Nucleus accumbens (tissue), 56 donors: ENCODE data around the gene PRKAR1B.

ENCODE experiments used
- DNase-seq, 56 donors: peaks; one replicate each; lab custom pipeline; 2025; lab: John Stamatoyannopoulos, UW

PRKAR1B gene

DNA sequence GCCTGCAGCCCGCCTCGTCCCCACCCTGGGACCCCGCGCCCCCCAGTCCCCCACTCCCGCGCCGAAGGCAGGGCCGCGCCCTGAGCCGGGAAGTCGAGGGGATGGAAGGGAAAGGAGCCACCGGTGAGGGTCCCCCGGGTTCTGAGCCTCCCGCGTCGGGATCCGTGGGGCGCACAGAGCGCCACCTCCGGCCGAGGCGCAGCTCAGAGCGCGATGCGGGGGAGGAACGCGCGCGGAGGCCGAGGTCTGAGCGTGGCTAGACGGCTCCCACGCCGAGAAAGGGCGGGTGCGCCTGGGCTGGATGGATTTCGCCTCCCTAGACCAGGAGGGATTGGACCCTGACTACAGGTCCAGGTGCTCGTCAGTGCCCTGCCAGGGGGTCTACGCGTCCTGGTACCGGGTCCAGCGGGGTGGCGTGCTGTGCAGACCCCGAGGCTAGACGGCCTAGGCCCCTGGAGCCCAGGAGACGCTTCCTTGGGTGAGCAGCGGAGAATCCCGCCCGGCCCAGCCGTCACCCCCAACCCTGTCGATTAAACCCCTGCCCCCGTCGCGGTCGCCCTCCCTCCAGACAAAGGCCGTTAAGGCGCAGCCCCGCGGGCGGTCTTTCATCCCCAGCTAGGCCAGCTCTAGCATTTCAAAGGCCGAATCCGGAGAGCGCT lies 206.4 kb downstream of the PRKAR1B start:
- peak in 8 of 56 donors; percentile 21 to 51 (median 34) for DNase-seq

DNA sequence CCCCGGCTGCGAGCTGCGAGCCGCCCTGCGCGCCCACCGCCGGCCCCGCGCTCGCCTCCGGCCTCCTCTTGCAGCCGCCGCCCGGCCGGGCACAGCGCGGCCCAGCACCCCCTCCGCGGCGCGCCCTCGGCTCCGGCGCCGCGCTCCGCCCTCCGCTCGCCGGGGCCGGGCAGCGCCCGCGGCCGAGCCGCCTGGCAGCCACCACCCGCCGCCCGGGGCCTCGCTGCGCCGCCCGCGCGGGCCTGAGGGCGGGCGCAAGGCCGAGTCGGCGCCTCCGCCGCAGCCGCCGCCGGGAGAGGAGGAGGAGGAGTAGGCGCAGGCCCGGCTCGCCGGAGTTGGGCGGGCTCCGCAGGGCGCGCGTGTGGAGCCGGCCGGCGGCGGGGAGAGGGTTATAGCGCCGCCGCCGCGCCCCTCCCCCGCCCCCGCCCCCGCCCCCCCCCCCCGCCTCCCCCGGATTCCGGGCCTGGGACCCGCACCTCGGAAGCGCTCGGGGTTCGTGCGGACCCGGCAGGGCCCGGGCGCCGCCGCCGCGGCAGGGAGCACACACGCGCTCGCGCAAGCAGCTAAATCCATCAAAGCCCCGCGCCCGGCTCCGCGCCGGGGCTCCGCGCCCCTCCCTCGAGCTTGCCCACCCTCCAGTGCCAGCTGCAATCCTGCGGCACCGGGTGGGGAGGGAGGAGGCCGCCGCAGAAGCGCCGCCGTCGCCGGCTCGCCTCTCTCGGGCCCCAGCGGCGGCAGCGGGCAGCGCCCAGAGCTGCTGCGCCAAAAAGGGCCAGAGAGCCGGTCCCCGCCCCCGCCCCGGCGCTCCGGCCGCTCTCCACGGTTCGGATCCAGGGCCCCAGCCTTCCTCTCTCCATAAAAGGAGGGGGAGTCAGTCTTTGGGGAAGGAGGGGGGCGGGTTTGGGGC lies 207.3 kb downstream of the PRKAR1B start, which contains the start of gene PDGFA:
PDGFA (minus strand) TSS at position 363 of the 907 bp plus-strand sequence. CDS start 845 bp downstream, outside the sequence.
- peak in 41 of 56 donors; percentile 20 to 88 (median 57) for DNase-seq

DNA sequence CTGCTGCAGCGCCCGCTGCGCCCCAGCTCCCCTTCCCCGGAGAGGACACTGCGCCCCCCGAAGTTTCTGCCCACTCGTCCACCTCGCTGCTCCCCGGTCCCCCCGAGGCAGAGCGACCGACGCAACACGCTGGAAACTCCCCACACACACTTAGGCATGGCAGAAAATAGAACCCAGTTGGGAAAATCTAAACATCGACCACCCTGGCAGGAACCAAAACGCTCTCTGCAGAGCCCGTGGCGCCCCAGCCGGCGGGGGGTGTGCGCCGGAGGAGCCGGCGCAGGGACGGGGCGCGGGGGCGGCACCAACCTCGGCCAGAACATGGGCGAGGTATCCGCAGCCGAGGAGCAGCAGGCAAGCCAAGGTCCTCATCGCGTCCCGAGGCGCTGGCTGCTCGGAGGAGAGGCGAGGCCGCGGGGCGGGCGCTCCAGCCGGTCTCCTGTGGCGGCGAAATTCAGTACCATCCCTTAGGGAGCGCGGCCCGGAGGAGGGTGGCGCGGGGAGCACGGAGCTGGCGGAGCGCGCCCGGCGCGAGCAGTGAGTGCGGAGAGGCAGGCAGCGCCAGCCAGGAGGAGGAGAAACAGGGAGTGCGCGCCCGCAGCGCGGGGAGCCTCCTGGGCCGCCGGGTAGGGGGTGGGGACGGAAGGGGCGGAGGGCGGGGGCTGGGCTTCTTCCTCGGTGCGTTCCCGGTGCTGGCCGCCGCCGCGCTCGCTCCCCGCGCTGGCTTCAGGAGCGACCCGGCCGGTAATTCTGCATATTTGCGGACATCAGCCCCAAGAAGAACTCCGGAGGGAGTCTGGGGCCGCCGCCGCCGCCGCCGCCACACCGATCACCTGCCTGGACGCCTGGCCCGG lies 208.2 kb downstream of the PRKAR1B start:
- peak in 54 of 56 donors; percentile 47 to 90 (median 78) for DNase-seq

DNA sequence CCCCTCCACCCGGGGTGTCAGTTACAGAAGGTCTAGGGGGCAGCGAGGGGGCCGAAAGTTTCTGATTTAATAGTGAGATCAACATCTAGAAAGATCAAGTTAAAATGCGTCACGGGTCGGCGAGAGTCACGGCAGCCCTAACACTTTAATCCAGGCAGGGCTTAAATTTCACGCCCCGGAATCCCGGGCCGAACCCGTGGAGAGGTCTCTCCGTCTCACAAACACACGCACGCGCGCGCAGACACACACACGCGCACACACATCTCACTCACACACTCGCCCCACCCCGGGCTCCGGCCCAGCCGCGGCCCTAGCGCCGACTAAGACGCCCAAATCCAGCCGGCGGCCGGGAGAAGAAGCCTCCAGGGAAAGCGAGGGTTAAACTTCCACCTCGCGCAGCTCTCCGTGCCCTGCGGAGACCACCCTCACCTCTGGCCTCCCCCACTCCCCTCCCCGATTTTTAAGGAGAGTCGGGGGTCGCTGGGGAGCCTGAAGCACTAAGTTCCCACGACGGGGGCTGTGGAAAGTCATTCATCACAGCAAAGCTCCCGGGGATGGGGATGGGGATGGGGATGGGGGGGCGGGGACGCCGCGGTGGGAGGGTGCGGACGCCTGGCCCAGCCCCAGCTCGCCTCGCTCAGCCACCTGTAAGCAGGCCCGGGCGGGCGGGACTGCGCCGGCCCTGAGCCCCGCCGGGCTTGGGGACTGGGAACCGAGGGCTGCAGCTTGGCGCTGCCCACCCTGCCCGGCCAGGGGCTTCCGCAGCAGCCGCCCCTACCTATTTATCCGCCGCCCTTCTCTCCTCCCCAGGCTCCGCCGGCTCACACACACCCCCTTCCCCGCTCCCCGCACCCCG lies 209.1 kb downstream of the PRKAR1B start:
- peak in 48 of 56 donors; percentile 4 to 78 (median 49) for DNase-seq

DNA sequence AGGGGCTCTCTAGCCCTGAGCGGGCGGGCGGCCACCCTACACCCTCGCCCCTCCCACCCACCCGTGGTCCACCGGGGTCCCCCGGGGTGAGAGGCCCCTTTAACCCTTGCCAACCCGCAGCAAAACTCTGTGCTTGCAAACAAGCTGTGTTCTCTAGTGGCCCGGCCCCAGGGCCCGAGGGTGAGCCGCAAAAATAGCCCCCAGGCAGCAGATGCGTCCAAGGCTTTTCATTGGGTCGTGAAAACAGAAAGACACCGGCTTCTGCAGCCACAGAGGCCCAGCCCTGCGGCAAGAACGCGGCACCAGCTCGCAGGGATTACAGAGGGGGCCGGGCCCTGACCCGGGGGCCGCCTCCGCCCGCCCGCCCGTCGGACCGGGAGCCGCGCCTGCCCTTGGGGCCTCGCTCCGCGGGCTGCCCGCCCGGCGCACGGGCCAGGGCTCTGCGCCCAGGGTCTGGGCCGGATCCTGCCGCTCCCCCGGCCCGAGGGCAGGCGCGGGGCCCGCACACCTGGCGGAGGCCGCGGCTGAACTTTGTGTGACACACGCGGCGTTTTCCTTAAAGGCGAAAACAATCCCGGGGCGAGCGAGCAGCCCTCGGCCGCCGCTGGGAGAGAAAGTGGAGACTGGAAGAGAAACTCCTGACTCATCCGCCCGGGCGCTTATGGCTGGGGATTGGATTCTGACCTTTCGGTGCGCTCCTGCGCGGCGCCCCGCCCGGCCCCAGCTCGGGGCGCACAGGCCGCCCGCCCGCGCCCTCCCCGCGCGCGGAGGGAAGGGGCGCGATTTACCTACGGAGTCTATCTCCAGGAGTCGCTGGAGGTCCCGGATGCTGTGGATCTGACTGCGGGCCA lies 210.2 kb downstream of the PRKAR1B start:
- peak in 9 of 56 donors; percentile 12 to 63 (median 25) for DNase-seq

DNA sequence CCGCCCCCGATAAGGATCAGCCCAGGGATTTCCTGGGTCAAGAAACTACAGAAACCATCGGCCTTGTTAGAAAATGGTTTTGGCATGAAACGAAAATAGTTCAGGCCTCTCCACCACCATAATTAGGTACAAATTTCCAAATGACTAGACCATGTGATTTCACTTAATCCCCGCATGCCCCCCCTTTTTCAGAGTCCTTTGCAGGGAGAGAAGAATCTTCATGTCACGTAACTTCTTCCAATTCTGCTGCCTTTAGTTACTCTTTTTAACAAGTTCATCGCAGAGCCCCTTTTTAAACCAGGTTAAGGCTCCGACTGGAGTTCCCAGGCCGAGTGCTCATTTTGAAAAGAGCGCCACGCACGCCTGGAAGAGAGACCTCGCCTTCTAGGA lies 210.9 kb downstream of the PRKAR1B start:
- DNase-seq = no peak

DNA sequence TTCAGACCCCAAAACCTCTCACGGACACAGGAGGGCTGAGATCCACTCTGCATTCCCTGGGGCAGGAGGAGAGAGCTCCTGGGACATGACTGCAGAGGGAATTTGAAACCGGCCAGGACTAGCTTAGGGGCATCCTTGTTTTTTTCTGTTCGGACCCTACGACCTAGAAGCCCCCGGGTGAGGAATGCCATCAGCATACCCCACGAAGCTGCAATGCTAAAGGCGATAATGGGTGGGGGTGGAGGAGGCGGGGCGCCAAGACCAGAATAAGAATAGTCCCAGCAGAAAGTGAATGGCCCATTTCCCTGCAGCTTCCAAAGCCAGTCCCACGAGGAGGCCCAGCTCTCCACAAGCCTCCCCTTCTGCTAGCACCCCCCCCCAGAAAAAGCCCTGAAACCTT lies 211.5 kb downstream of the PRKAR1B start:
- no peak for DNase-seq

DNA sequence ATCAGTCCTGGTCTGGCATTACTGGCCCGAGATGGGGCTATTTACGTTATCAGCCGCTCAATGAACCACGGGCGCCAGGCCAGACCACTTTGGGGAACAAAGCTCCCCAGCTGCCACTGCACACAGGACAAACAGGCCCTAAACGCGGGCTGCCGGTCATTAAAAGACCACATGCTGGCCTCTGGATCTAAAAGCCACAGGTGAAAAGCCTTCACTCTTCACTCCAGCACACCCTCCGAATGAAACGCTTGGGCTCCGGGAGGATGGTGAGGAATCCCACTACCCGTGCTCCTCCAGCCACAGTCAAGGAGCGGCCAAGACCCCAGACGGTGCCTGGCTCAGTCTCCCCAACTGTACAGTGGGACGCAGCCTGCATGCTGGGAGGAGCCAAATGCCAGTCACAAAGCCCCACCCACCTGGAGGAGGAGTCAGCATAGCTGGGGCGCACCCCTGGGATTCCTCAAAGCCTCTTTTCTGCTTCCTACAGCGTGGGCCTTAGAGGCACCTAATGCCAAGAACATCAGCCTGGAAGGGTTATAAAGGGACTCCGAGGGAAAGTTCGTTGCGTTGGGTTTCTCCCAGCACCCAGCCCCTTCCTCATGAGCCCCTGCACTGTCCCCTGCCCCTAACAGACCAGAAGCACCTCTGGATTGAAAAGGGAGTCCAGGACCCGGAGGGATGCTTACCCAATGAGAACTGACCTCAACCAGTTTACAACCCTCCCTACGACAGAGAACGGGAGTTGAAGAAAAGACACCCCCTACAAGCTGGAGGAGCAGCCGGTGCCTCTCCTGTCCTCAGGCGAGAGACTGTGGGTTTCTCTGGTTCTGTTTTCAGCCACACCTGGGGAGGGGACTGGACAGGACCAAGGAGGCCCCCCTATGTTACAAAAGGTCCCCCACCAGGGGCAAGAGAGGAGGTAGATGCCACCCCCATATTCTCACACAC lies 212.2 kb downstream of the PRKAR1B start:
- peak in 42 of 56 donors; percentile 8 to 73 (median 42) for DNase-seq

DNA sequence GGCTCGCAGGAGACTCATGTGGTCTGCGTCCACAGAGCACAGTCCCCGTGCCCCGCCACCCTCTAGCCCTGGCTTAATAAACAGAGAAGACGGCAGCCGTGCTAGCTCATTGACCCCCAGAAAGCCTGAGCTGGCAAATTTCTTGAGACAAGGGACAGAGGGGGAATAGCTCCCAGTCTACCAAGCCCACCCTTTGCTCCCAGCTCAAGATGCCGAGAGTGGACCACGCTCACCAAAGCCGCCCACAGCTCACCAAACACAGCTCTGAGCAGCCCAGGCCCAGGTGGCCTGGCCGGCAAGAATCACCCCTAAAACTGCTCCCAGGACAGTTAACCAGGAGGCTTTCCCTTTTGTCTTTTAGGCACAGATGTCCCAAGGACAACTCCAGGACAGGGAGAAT lies 212.8 kb downstream of the PRKAR1B start:
- DNase-seq = no peak

DNA sequence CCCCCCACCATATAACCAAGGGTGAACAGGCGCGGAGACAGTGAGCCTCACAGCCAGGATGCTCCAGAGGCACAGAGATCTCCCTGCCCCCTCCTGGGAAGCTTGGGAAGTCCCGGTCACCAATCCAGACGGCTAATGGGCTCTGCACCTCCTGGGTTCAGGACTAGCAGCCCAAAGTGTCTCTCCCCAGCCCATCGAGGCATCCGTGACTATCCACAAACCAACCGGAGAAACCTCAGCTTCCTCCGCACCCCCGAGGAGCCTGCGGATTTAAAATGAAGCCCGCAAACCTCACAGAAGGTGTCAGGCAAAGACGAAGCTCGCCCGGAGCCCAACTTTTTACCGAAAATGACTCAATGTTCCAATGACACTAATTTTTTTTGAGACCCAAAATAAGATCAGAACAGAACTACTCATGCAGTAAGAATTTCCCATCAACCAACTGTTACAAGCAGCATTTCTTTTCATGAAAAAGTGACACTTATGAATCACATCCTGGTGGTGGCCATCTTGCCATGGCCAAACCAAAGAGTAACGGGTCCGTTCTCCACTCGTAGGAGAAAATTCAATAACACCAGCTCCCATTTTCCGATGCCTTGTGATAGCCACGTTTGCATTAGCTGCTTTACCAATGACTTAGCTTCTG lies 213.4 kb downstream of the PRKAR1B start:
- DNase-seq = peak in 5 of 56 donors; percentile 20 to 35 (median 27)

DNA sequence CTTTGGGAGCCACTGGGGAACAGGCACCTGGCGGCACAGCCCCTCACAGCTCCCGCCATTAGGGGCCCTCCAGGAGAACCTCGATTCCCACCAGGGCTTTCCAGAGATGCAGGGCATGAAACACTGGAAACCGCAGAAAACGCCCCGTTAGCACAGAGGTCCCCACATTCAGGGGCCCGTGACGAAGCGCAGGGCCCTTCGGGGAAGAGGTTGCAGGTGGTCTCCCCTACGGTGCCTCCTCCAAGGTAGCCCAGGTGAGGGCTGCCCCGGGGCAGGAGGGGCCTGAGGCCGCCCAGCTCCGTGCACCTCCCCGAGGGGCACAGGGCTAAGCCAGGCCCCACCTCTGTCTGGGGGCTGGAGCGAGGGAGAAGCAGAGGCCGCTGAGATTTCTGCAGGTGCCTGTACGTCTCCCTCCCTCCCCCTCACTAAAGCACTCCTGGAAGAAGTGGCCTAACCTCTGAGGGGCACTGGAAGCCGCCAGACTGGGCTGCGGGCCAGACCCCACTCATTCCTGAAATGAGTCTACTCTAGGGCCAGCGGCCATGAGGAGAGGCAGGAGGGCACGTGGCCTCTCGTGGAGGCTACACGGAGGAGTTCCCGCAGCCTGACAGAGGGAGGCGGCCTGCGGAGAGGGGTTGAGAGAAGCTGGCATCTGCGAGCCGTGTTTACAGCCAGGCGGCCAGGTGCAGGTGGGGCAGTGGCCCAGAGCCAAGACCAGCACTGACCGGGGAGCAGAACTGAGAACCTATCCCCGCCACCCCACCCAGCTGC lies 214.4 kb downstream of the PRKAR1B start:
- no peak for DNase-seq

DNA sequence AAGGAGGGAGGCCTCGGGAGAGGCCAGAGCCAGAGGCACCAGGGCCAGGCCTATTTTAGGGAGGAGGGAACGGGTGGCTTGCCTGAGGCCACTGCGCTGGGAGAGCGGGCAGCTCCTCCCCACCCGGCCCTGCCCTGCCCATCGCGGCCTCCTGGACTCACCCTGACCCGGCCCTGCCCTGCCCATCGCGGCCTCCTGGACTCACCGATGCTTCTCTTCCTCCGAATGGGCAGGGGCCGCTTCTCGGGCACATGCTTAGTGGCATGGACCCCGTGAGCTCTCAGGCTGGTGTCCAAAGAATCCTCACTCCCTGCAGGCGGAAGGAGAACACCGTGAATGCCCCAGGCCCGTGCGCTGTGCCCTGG lies 215.0 kb downstream of the PRKAR1B start:
- no peak for DNase-seq

DNA sequence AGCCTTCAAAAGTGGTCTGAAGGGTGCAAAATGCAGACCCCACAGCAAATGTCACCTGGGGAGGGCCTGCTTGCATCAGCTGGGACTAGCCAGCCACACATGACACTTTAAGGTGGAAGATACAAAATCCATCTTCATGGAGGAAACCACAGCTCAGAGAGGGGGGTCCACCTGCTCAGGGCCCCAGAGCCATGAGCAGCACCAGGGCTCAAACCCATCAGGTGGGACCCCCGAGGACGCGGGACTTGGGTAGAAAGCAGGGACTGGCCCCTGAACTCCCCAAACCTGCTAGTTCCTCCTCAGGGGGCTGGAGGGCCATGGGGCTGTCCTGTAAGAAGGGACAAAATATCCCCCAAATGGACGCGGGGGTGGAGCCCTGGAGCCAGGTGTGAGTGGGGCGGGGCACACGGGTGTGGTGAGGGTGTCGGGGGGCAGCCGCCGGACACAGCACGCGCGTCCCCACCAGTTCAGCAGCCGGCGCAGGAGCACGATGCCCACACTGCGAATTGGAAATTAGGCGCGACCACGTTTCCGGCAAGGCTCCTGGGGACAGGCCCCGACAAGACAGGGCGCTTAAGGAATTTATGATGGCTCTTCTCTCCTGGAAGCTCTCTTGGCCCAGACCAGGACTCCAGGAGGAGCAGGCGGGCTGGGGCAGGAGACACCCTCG lies 215.5 kb downstream of the PRKAR1B start:
- DNase-seq = no peak

DNA sequence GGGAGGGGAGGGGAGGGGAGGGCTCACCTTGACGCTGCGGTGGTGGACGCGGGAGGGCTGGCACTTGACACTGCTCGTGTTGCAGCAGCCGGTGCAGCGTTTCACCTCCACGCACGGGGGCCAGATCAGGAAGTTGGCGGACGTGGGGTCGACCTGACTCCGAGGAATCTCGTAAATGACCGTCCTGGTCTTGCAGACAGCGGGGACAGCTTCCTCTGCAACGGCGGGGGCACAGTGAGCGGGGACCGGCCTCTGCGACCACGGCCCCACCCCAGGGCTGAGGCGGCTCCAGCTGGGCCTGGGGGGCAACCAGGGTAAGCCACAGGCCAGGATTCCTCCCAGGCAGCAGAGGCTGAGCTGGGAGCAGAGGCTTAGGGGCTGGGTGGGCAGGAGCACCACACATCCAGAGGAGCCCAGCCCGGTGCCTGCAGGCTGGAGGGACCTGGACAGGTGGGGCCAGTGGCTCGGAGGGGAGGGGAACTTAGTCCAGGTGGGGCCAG lies 216.2 kb downstream of the PRKAR1B start:
- no peak for DNase-seq

DNA sequence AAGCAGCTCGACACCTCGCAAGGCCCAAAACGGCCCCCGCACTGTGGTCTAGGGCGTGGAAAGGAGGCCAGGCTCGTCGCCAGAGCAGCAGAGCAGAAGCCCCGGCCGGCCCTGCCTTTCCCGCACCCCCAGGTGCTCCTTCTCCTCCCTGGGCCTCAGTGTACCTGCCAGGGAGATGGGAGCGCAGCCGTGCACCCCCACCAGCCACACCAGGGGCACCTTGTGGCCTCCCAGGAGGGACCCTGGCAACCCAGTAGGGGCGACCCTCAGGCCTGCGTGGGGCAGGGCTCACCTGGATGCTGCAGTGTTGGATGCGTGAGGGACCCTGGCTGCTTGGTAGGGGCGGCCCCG lies 217.0 kb downstream of the PRKAR1B start:
- DNase-seq = no peak
